GM18517 (cell line): ENCODE measurements around the gene MGST1.
A peak's percentile ranks its signal among the peaks of the same experiment; 100 is the strongest.

Experiments used
- ATAC-seq: cut with Tn5 transposase; IDR thresholded peaks from one replicate; pipeline ENCODE4 v1.9.1; 2021; ENCODE audit warnings: mild to moderate bottlenecking, moderate library complexity; ENCODE audit not compliant: unreplicated experiment

MGST1 gene, protein sequence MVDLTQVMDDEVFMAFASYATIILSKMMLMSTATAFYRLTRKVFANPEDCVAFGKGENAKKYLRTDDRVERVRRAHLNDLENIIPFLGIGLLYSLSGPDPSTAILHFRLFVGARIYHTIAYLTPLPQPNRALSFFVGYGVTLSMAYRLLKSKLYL

DNA sequence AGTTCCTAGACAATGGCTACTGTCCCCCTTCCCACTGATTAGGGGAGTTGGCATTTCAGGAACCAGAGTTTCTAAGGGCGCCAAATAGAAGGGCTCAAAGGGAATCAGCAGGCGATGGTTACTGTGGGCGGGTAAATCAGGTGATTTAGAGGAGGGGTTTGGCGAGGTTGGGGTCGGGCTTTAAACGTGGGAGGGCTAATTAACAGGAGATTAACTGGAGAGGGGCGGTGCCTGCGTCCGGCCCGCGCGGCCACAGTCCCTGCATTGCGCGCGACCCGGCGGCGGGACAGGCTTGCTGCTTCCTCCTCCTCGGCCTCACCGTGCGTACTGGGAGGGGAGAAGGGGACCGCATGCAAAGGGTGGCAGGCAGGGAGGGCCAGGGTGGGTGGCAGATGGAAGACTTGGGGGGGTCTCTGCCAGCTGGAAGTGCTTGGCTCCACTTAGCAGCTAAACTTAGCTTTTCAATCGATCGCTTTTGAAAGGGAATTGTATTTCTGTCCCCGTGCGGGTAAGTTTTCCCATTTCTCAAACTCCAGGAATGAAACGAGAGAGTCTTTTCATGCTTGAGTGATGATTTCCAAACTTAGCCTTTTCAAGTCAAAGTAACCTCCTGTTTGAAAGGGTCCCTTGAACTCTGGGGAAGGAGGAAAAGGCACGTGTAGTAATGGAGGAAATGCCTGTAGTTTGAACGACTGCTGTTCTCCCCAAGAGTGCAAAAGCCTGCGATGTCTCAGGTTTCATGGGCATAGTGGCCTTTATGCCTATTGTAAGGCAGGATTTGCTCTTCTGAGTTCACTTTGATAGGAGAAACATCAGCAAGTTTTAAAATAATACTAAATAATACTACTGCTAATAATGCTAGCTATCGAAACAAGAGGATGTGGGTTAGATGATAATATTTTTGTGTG, at the start of gene MGST1:
Gene MGST1, plus strand, starts transcription at position 255 of the 908 bp plus-strand sequence. CDS start 6,608 bp downstream, outside the sequence.
- no peak for ATAC-seq

DNA sequence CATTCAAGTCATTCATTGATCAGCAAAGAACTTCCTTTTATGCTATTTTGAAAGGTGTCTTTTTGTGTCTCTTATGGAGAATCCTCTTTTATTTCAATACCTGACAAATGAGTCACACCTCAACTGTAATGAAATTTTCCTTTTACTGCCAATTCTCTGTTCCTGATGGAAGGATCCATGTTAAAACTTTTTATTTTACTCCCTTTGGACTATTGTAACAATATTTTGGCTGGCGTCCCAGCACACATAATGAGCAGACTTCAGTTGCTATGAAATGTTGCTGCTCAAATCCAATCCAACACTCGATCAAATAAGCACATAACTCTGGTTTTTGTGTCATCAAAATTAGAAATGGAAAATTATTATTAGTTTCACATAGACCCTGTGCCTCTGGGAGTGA, 48.0 kb upstream of the MGST1 start:
- no peak for ATAC-seq

DNA sequence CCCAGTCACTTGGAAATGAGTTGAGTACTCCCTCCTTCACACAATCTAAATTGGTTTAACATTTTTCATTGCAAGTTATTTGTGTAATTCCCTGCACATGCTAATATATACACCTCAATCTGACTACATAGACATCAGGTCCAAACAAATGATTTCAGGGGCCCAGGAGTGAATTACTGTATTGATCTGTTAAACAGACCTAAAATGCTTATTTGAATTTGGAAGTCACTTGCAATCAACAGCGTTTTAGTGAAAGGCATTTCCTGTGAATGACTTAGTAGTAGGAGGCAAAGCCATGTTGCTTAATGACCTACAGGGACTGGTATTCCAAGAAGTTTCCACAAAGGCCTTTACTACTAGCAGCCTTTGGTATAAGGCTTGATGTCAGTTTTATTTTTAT, 47.3 kb upstream of the MGST1 start:
- ATAC-seq, result no peak

DNA sequence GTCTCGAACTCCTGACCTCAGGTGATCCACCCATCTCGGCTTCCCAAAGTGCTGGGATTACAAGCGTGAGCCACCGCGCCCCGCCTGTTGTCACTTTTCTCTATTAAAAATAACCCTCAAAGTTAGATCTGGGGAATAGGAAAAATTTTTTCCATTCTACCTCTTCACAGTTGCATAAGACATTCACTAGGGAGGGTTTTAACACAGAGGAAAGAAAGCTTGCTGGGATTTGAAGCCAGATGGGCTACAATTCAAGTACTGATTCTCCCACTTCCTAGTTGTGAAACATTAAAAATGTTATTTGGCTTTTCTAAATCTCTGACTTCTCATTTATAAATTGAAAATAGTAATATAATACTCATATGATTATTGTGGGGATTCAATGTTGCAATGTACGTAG, 46.7 kb upstream of the MGST1 start:
- ATAC-seq, result no peak

DNA sequence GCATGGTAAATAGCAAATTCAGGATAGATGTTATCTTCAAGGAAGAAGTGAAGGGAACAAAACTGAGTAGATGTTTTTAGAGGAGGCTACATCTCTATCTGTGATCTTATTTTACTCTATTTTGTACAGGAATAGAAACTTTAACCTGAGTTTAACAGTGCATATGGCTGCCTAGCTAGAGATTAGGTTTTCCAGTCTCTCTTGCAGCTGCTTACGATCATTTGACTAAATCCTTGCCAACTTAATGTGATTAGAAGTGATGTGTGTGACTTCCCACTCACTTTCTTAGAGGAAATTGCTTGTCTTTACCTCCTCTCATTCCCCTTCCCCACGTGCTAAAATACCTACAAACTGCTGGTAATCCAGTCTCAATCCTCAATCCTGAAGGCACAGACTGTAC, 43.5 kb upstream of the MGST1 start:
- ATAC-seq, result no peak

DNA sequence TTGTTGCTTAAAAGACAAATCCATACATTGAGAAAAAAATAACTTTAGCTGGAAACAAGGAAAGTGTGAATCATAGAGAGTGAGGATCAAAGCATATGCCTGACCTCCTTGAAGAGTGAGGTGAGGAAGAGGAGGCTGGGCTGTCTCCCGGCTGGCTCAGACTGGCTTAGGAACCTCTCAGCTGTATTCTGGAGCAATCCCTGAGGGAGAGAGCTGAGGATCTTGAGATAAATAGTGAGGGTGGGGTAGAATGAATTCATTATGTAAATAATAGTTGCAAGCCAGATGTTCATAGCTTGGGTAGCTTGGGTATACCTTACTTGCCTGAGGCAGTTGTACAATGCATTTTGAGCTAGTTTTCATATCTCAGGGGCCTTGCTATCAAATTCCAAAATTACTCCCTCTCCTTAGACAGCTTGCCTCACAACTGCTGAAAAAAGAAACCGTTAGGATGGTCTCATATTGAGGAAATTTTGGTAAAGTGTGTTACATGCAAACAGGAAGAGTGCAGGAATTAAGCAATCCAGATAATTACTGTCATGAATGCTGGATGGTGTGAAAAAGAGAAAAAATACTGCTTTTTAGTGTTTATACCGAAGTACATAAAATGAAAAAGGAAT, 39.5 kb upstream of the MGST1 start:
- ATAC-seq, result no peak

DNA sequence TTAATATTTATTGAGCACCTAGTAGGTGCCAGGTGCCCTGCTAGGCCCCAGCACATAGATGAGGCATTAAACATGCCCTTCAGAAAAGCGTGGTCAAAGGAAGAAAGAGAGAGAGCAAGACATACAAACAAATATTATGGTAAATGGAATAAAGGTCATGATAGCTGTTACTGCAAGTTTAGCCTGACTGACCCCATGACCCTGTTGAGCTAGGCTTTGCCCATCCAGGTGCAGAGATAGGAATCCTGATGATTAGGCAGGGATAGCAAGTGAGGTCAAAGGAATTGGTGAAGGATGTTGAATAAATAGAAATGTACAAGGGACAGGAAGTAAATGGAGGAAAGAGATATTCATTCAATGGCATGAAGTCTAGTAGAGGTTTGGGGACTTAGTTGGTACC, 36.5 kb upstream of the MGST1 start:
- no peak for ATAC-seq

DNA sequence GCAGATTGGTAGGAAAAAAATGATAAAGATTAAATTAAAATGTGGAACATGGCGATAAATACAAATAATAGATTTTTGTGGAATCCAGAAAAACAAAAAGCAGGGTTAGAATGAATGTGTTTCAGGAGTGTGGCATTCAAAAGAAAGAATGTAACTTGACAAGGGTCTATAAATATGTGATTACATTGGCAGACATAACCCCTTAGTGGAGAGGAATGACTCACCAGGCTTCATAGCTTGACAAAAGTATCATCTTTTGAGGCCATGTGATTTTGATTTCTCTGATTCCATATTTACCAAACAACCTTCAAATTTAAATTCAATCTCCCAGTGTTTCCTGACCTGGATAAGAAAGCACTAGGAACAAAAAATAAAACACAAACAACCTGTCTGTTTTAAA, 24.4 kb upstream of the MGST1 start:
- ATAC-seq, result no peak

DNA sequence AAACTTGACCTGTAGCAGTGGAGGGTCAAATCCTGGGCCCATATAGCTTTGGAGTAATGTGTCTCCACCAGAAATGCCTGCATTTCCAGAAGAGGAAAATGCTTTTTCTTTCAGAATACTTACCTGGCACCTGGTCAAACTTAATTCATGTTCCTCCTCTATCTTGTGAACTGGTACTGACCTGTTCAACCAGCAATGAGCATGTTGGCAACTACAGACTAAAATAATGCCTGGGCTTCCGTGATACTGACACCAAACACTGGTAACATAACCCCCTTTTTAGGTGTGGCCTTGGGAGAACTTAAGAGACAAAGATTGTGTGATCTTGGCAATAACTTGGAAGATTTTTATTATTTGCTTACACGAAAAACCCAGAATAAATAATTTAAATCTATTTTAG, 23.8 kb upstream of the MGST1 start:
- no peak for ATAC-seq

DNA sequence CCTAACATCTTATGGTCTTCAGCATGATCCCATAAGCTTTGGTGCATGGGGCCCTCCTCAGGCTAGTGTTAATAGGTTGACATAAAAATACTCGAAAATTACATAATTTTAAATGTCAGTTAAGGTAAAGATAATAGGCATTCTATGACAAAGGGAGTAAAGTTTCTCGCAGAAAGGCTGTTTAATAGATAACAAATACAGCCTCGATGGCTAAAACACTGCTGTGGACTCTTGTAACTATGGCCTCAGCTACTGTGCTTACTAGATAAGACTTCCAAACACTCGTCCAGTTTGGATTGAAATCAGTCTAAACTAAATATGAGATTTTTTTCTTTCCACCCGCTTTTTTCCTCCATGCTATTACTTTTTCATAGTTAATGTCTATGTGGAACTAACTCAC, 23.2 kb upstream of the MGST1 start:
- no peak for ATAC-seq

DNA sequence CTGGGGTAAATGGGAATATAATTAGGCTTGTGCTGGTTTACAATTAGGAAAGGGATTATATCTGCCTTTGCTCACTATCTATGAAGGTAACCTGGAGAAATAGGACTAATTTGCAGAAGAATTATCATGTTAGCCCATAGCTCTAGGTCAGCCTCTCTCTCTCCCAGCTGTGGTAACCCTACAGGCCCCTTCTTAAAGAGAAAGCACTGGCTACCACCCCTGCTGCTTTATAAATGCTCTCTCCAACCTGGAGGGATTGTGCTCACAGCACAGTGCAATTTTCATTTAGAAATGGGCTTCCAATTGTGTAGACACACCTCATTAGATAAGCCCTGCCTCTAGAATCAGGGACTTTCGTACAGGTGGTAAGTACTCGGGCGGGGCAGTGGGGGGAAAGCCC, 22.7 kb upstream of the MGST1 start:
- no peak for ATAC-seq

DNA sequence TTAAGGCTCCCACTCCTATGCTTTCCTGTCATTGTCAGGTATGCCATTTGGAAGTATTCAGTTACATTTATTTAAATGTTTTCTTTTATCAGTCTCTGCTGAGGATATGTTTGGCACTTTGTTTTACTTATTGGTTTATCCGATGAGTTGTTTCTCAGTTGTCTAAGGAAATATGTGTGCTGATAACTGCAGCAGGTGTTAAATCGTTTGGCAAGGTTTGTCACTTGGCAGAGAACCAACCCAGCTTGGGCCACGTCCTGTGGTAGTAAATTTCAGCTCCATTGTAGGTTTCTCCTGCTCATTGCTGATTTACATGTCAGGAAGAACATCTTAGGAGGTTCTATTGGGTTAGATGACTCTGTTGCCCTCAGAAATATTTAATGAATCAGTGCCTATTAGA, 22.0 kb upstream of the MGST1 start:
- no peak for ATAC-seq

DNA sequence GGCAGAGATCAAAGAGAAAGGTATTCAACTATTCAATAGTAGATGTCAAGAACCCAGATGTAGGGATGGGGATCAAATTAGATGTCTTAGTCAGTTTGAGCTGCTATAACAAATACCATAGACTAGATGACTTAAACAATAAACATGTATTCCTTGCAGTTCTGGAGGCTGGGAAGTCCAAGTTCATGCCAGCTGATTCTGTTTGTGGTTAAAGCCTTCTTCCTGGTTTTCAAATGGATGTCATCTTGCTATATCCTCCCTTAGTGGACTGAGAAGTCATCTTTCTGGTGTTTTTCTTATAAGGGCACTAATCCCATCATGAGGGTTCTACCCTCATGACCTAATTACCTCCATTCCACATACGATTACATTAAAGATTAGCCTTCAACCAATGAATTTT, 19.5 kb upstream of the MGST1 start:
- ATAC-seq, result no peak

DNA sequence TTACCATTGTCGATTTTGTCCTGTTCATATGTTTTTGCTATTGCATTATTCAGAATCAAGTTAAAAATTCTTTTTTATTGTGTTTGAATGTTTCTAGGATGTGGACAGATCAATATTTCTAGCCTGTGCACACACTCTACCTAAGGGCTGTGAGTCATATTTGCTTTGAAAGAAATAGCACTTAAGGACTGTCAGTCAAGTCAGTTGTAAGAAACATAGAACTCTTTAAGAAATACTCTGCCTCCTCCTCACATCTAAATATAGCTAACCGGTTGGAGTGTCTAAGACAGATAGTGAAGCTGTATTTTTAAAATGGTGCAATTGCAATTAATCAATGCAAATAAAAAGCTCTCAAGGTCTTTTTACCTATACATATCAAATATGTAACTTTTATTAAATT, 17.9 kb upstream of the MGST1 start:
- no peak for ATAC-seq

DNA sequence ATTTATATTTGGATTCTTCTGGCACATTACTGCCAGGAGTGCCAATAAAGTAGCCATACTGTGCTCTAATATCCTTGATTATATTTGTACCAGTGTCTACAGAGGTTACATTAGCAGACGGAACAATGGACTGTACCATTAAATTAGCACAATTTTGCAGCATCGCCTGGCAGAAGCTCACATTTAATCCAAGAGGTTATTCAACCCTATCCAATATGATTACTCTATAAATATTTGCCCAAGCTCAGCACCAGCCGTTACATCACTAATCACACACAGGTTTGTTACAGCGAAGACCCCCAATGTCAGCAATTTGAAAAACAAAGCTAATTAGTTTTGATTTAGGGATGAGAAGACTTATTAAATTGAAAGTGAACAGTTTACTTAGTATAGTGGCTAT, 16.9 kb upstream of the MGST1 start:
- no peak for ATAC-seq

DNA sequence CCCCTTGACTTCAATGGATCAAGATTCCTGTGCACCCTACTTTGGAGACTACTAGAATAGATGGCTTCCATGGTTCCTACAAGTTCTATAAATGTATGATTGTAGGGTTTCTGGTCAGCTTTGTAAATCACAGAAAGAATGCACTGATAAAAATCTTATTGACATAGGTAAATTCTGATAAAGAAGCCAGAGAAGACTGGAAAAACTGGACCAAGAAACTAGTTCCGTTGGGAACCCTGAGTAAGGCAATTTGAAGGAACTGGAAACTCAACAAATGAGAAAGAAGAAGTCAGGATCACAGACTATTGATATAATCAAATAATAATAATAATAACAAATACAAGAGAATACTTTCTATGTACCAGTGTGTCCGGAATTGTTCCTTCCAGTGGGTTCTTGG, 15.4 kb upstream of the MGST1 start:
- no peak for ATAC-seq

DNA sequence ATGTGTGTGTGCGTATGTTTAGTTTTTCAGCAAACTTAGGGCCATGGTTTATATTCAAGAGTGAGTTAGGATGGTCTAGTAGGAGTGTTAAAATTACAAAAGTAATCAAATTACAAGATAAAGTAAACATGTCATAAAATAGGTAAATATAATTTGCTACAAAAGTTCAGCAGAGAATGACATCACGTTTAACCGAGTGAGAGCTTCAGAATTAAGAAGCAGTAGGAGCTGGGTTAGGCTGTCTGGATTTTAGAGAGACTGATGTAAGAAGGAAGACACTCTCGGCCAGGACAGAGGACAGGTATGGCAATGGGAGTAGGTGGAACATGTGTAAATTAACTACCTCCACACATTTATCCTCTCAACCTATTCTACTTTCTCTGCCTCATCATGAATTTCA, 11.6 kb upstream of the MGST1 start:
- ATAC-seq, result no peak

DNA sequence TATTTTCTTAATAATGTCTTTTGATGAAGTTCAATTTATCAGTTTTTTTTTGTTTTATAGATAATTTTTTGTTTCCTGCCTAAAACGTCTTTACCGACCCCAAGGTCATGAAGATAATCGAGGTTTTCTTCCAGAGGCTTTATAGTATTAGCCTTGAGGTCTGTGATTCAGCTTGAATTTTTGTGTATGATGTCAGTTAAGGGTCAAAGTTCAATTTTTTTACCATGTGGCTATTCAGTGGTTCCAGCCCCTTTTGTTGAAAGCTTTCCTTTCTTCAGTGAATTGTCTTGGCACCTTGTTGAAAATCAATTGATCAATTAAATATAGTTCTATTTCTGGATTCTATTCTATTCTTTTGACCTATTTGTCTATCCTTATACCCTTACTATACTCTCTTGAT, 3.2 kb upstream of the MGST1 start:
- no peak for ATAC-seq

DNA sequence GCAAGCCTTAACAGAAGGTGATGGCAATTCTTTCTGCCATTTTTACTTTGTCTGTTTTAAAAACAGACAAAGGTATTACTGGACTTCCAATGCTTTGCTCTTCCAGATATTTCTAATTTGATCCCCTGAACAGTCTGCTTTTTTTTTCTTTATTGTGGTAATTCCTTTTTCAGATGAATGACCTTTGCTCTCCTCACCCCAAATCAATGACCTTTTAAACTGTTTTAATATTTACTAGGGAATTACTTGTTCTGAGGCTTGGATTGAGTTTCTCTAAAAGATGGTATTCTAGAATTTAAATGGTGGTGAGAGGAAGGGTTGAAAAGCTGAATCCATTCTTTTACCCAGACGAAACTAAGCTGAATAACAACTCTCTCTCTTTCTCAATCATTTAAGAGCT, 2.3 kb upstream of the MGST1 start:
- ATAC-seq, result no peak

DNA sequence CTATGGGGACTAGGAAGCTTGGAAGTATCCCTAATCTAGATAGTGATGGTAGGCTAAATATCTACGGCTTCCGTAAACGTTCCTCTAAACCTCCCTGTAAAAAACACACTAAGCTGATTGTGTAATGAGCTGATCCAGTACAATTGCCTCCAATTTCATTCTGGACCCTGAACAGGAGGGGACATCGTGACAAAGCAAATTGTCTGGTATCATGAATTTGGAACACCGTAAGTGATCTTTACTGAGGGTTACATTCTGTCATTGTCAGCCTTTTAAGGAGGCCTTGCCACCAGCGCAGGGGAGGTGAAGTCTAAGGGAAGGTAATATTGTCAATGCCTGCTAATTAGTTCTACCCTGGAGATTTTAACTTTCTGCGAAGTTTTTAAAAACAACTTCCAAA, 487 bp upstream of the MGST1 start:
- no peak for ATAC-seq

DNA sequence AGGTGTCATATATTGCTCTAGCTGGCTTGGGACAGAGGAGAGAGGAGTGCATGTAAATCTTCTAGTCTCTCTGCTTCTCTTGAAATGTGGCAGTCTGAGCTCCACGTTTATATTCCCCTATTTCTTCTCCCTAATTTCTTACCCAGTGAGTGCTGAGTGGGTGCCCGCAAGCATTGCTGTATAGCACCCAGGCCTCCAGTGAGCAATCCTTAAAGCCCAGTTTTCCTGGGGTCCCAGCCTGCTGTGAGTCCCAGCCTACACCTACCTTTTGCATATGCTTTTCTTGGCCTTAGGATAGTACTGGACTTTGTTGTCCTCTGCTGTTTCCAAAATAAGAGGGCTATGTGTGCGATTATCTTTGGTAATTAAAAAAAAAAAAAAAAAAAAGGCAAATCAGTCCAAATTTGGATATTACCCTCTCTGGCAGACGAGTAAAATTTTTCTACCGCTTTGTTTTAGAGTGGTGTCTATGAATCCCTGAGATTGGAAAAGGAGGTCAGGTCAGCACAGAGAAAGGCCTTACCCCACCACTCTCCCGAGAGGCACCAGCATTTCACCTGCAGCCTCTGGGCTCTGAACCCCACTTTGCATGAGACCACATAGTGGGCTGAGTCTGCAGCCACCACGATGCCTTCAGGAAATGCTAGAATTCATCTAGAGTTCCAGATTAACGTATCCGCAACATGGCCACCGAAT, 1.1 kb downstream of the MGST1 start:
- peak; percentile 25 for ATAC-seq

DNA sequence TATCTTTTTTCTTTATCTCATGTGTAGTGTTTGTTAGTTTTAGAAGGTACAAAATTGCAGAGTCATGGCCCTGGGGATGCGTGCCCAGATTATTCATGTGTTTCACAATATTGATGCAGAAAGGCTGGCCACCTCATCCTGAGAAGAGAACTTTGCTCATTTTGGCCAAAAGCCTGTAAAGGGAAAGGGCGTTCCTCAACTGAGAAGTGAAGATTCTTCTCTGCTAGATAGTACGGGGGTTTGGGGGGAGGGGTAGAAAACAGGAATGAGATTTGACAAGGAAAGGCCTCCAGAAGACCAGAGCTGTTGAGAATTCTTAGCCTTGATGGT, 1.7 kb downstream of the MGST1 start:
- peak; percentile 47 for ATAC-seq
